Measurements from ENCODE around the gene NADSYN1. TPM values are rescaled to one million over a fixed set of nuclear protein-coding genes. Genes with fewer than 3 reads are reported as not detected.
A peak's percentile ranks its signal among the peaks of the same experiment; 100 is the strongest.

NADSYN1 gene
- total RNA-seq, 1 experiment from 2014 or later = 58.2 TPM

DNA sequence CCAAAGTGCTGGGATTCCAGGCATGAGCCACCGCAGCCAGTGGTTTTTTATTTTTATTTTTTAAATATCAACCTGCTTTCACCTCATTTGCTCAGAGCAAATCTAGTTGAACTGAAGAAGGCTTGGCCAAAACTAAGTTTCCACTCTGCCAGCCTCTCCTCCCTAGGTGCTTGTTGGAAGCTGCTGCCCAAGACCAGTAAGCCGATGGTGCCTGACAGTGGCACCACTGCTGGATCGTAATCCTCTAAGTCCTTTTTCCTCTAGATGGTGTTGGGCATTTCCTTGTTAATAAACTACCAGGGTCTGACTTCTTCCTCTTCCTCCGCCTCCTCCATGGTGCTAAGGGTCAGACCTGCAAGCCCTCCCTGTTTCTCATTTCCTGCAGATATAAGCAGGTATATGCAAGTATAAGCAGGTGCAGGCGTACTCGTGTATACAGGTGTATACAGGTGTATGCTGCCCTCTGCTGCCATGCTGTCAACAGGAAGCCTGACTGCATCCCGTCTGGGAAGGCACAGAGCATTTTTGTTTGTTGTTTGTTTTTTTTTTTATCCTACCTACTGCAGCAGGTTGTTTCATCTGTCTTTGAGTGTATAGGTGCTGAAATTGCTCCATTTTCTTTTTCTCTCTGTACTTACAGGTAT lies 1.6 kb downstream of the NADSYN1 start:
- POLR2A ChIA-PET = no interaction called here
- no peak overlapping the region for H2AFZ ChIP-seq (ENCODE audit: low read depth, low read length, poor library complexity, severe bottlenecking)
- H3K4me2 ChIP-seq (ENCODE audit: low read length) = peak overlapping the region; percentile 88; the same call in 1 of the 2 replicates
- BruUV-seq (replicated peaks) = no TSS peak
- H3K4me3 ChIP-seq (replicated peaks in 1 of 2; ENCODE audit: low read depth in 1 of 2, low read length in 2 of 2) = no peak overlapping the region
- H3K36me3 ChIP-seq (ENCODE audit: control insufficient read depth in 1 of 2, insufficient read depth in 2 of 2, low read length in 2 of 2) = peaks cover 28 to 31% of the 10 kb centered on the region in 2 experiments; a peak in 3 of 4 replicates
- H3K9ac ChIP-seq (ENCODE audit: low read length) = no peak overlapping the region
- TF ChIP-seq, protein P1, sequence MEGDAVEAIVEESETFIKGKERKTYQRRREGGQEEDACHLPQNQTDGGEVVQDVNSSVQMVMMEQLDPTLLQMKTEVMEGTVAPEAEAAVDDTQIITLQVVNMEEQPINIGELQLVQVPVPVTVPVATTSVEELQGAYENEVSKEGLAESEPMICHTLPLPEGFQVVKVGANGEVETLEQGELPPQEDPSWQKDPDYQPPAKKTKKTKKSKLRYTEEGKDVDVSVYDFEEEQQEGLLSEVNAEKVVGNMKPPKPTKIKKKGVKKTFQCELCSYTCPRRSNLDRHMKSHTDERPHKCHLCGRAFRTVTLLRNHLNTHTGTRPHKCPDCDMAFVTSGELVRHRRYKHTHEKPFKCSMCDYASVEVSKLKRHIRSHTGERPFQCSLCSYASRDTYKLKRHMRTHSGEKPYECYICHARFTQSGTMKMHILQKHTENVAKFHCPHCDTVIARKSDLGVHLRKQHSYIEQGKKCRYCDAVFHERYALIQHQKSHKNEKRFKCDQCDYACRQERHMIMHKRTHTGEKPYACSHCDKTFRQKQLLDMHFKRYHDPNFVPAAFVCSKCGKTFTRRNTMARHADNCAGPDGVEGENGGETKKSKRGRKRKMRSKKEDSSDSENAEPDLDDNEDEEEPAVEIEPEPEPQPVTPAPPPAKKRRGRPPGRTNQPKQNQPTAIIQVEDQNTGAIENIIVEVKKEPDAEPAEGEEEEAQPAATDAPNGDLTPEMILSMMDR (IDR thresholded peaks at IDR 0.05 in 2 of 3, conservative IDR thresholded peaks at IDR 0.05 in 1 of 3; ENCODE audit: borderline replicate concordance in 1 of 3, insufficient read depth in 1 of 3, low read depth in 2 of 3, low read length in 2 of 3) = peak; percentile 21 to 45 (median 22); a peak in 3 of 6 replicates
- TF ChIP-seq SRF (IDR thresholded peaks at IDR 0.05; ENCODE audit: low read depth) = no peak
- TF ChIP-seq, protein P2, sequence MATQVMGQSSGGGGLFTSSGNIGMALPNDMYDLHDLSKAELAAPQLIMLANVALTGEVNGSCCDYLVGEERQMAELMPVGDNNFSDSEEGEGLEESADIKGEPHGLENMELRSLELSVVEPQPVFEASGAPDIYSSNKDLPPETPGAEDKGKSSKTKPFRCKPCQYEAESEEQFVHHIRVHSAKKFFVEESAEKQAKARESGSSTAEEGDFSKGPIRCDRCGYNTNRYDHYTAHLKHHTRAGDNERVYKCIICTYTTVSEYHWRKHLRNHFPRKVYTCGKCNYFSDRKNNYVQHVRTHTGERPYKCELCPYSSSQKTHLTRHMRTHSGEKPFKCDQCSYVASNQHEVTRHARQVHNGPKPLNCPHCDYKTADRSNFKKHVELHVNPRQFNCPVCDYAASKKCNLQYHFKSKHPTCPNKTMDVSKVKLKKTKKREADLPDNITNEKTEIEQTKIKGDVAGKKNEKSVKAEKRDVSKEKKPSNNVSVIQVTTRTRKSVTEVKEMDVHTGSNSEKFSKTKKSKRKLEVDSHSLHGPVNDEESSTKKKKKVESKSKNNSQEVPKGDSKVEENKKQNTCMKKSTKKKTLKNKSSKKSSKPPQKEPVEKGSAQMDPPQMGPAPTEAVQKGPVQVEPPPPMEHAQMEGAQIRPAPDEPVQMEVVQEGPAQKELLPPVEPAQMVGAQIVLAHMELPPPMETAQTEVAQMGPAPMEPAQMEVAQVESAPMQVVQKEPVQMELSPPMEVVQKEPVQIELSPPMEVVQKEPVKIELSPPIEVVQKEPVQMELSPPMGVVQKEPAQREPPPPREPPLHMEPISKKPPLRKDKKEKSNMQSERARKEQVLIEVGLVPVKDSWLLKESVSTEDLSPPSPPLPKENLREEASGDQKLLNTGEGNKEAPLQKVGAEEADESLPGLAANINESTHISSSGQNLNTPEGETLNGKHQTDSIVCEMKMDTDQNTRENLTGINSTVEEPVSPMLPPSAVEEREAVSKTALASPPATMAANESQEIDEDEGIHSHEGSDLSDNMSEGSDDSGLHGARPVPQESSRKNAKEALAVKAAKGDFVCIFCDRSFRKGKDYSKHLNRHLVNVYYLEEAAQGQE (IDR thresholded peaks at IDR 0.05; ENCODE audit: low read depth) = no peak
- peak; percentile 55; the same call in 1 of the 2 replicates for TF ChIP-seq RAD21 (IDR thresholded peaks at IDR 0.05; ENCODE audit: low read depth)
- TF ChIP-seq POLR2AphosphoS5 (IDR thresholded peaks at IDR 0.05; ENCODE audit: low read depth, low read length) = no peak
- CTCF ChIA-PET = no interaction called here
- peaks cover 7 to 15% of the 10 kb centered on the region in 2 experiments; a peak in 2 of 4 replicates for H3K4me1 ChIP-seq (ENCODE audit: control insufficient read depth in 1 of 2, insufficient read depth in 2 of 2, low read length in 2 of 2)
- intact Hi-C loops (cut with micrococcal nuclease) = no loop called here
- peaks cover 35% of the 10 kb centered on the region for H3K79me2 ChIP-seq (ENCODE audit: insufficient read depth, low read length)
- H3K9me2 ChIP-seq (ENCODE audit: insufficient read depth) = no peaks in the 10 kb centered on the region
- no peak overlapping the region for H3K27ac ChIP-seq (ENCODE audit: low read depth, low read length)
- DNase-seq (ENCODE audit: low read depth, low spot score) = no peak
- RAD21 ChIA-PET (ENCODE audit: low non-redundant PET in 1 of 2, low total read pairs in 2 of 2, uncharacterized antibody in 2 of 2, unreplicated experiment in 2 of 2) = no interaction called here
- no peaks in the 10 kb centered on the region for H3K27me3 ChIP-seq (ENCODE audit: insufficient read depth, low read length)
- peaks cover 3% of the 10 kb centered on the region; the same call in 1 of the 2 replicates for H4K20me1 ChIP-seq (ENCODE audit: insufficient read depth)
- H3K9me3 ChIP-seq (ENCODE audit: control insufficient read depth in 1 of 2, insufficient read depth in 1 of 2, low read depth in 1 of 2, low read length in 2 of 2) = no peaks in the 10 kb centered on the region
- no peak for ATAC-seq

Measured in HCT116 (cell line).